ENCODE results near the gene LDHB.
A peak's percentile ranks its signal among the peaks of the same experiment; 100 is the strongest.

Gene LDHB

GRCh38 chr12:21644516-21644915 lies 13.1 kb downstream of the LDHB start:
- H3K27ac Mint-ChIP-seq = peak overlapping the region in 1 of 2 donors; percentile 76

GRCh38 chr12:21643758-21644157 lies 13.9 kb downstream of the LDHB start:
- Mint-ChIP-seq H3K4me3 (peak overlapping the region; percentile 67 to 69), H3K4me1 (peaks cover 75% of the 10 kb centered on the region), H3K9me3 (no peaks in the 10 kb centered on the region), H3K27ac (peak overlapping the region; percentile 89 to 93), H3K27me3 (no peaks in the 10 kb centered on the region)
- ATAC-seq (no peak), DNase-seq (no peak)

More at GRCh38 chr12:21644516-21644915, 13.1 kb downstream of the LDHB start:
- DNase-seq (no peak), ATAC-seq (no peak)
- H3K4me3 Mint-ChIP-seq = no peak overlapping the region
- no peaks in the 10 kb centered on the region for H3K27me3 Mint-ChIP-seq
- H3K9me3 Mint-ChIP-seq = no peaks in the 10 kb centered on the region
- H3K4me1 Mint-ChIP-seq = peaks cover 75% of the 10 kb centered on the region

- ATAC-seq (peak; percentile 86), DNase-seq (no peak)
- H3K27ac Mint-ChIP-seq = peak overlapping the region; percentile 89 to 93
- no peaks in the 10 kb centered on the region for H3K9me3 Mint-ChIP-seq
- peaks cover 70% of the 10 kb centered on the region for H3K4me1 Mint-ChIP-seq
- H3K27me3 Mint-ChIP-seq = no peaks in the 10 kb centered on the region
- H3K4me3 Mint-ChIP-seq = peak overlapping the region in 1 of 2 donors; percentile 67
These were observed 14.8 kb downstream of the LDHB start for GRCh38 chr12:21642707-21643389.

- H3K27me3 Mint-ChIP-seq = no peaks in the 10 kb centered on the region
- no peak for DNase-seq
- no peaks in the 10 kb centered on the region for H3K9me3 Mint-ChIP-seq
- no peak for ATAC-seq
- peak overlapping the region in 1 of 2 donors; percentile 34 for H3K27ac Mint-ChIP-seq
- H3K4me3 Mint-ChIP-seq = no peak overlapping the region
- H3K4me1 Mint-ChIP-seq = peaks cover 31% of the 10 kb centered on the region
These were observed 19.4 kb downstream of the LDHB start for GRCh38 chr12:21638054-21638891.

- Mint-ChIP-seq H3K9me3 (no peaks in the 10 kb centered on the region), H3K4me1 (peaks cover 7% of the 10 kb centered on the region), H3K27ac (no peak overlapping the region), H3K27me3 (no peaks in the 10 kb centered on the region), H3K4me3 (no peak overlapping the region)
- DNase-seq = no peak
- peak; percentile 20 for ATAC-seq
These were observed 23.4 kb downstream of the LDHB start for GRCh38 chr12:21634245-21634644.

GRCh38 chr12:21631367-21631766 lies 26.3 kb downstream of the LDHB start:
- no peaks in the 10 kb centered on the region for H3K4me1 Mint-ChIP-seq
- no peak overlapping the region for H3K4me3 Mint-ChIP-seq
- DNase-seq (no peak), ATAC-seq (no peak)
- no peak overlapping the region for H3K27ac Mint-ChIP-seq
- H3K9me3 Mint-ChIP-seq = peaks cover under 1 to 2% of the 10 kb centered on the region in 2 donors
- no peaks in the 10 kb centered on the region for H3K27me3 Mint-ChIP-seq

GRCh38 chr12:21627924-21628323 lies 29.7 kb downstream of the LDHB start:
- Mint-ChIP-seq H3K9me3 (peaks cover 5 to 15% of the 10 kb centered on the region in 2 donors), H3K4me1 (no peaks in the 10 kb centered on the region), H3K27me3 (no peaks in the 10 kb centered on the region), H3K4me3 (no peak overlapping the region), H3K27ac (no peak overlapping the region)
- ATAC-seq (no peak), DNase-seq (no peak)

GRCh38 chr12:21618566-21618965 lies 39.1 kb downstream of the LDHB start:
- no peaks in the 10 kb centered on the region for H3K27me3 Mint-ChIP-seq
- peak overlapping the region; percentile 71 to 88 for H3K27ac Mint-ChIP-seq

GRCh38 chr12:21617030-21617429 lies 40.6 kb downstream of the LDHB start:
- H3K27me3 Mint-ChIP-seq = no peaks in the 10 kb centered on the region
- DNase-seq (no peak), ATAC-seq (no peak)
- H3K4me1 Mint-ChIP-seq = peaks cover 47% of the 10 kb centered on the region
- no peaks in the 10 kb centered on the region for H3K9me3 Mint-ChIP-seq
- no peak overlapping the region for H3K4me3 Mint-ChIP-seq
- H3K27ac Mint-ChIP-seq = no peak overlapping the region

More at GRCh38 chr12:21618566-21618965, 39.1 kb downstream of the LDHB start:
- no peaks in the 10 kb centered on the region for H3K9me3 Mint-ChIP-seq
- DNase-seq (no peak), ATAC-seq (peak; percentile 57)
- H3K4me3 Mint-ChIP-seq = no peak overlapping the region
- peaks cover 42% of the 10 kb centered on the region for H3K4me1 Mint-ChIP-seq

GRCh38 chr12:21615431-21615830 lies 42.2 kb downstream of the LDHB start:
- H3K4me3 Mint-ChIP-seq = peak overlapping the region; percentile 41 to 60
- H3K4me1 Mint-ChIP-seq = peaks cover 47% of the 10 kb centered on the region
- no peaks in the 10 kb centered on the region for H3K27me3 Mint-ChIP-seq
- no peaks in the 10 kb centered on the region for H3K9me3 Mint-ChIP-seq
- ATAC-seq (peak; percentile 95), DNase-seq (peak; percentile 6 to 25)
- H3K27ac Mint-ChIP-seq = peak overlapping the region; percentile 1 to 74

GRCh38 chr12:21614506-21614905 lies 43.1 kb downstream of the LDHB start:
- DNase-seq (no peak), ATAC-seq (no peak)
- Mint-ChIP-seq H3K4me1 (peaks cover 47% of the 10 kb centered on the region), H3K27ac (peak overlapping the region; percentile 38 to 72), H3K4me3 (peak overlapping the region; percentile 57 to 68), H3K9me3 (no peaks in the 10 kb centered on the region), H3K27me3 (no peaks in the 10 kb centered on the region)

- no peak for DNase-seq
- no peak overlapping the region for H3K4me3 Mint-ChIP-seq
- no peak overlapping the region for H3K27ac Mint-ChIP-seq
- no peaks in the 10 kb centered on the region for H3K27me3 Mint-ChIP-seq
- peaks cover 45% of the 10 kb centered on the region for H3K4me1 Mint-ChIP-seq
- ATAC-seq = no peak
- H3K9me3 Mint-ChIP-seq = no peaks in the 10 kb centered on the region
These were observed 43.7 kb downstream of the LDHB start for GRCh38 chr12:21613931-21614330.

- Mint-ChIP-seq H3K4me3 (no peak overlapping the region), H3K4me1 (peaks cover 4% of the 10 kb centered on the region), H3K27me3 (no peaks in the 10 kb centered on the region), H3K27ac (no peak overlapping the region), H3K9me3 (no peaks in the 10 kb centered on the region)
- ATAC-seq = no peak
- DNase-seq = no peak
These were observed 49.4 kb downstream of the LDHB start for GRCh38 chr12:21608196-21608595.

- Mint-ChIP-seq H3K4me3 (no peak overlapping the region), H3K9me3 (no peaks in the 10 kb centered on the region), H3K4me1 (no peaks in the 10 kb centered on the region), H3K27me3 (no peaks in the 10 kb centered on the region), H3K27ac (no peak overlapping the region)
- ATAC-seq (no peak), DNase-seq (no peak)
These were observed 49.9 kb downstream of the LDHB start for GRCh38 chr12:21607701-21608100.

- Mint-ChIP-seq H3K9me3 (no peaks in the 10 kb centered on the region), H3K27me3 (no peaks in the 10 kb centered on the region), H3K27ac (no peak overlapping the region), H3K4me3 (no peak overlapping the region), H3K4me1 (no peaks in the 10 kb centered on the region)
- ATAC-seq (no peak), DNase-seq (no peak)
These were observed 51.5 kb downstream of the LDHB start for GRCh38 chr12:21606175-21606574.

Measured in stimulated activated naive CD8-positive, alpha-beta T cell treated with anti-CD3 and anti-CD28 coated beads, Interleukin-15, amount 100 ng/mL, for 72 hours (primary cell).